ENCODE results near the gene MYO1A. TPM values are rescaled to one million over a fixed set of nuclear protein-coding genes. Genes with fewer than 3 reads are reported as not detected.

The MYO1A gene
- total RNA-seq, 1 donor, result under 0.01 TPM

GRCh38 chr12:57040211-57040610 is 9.7 kb downstream of the MYO1A start:
- DNase-seq (ENCODE audit: low read depth), result no peak
- H3K4me3 ChIP-seq (ENCODE audit: low read depth, low read length), result no peak overlapping the region
- no peak for TF ChIP-seq CTCF (IDR thresholded peaks at IDR 0.05; ENCODE audit: insufficient read depth, low read depth, low read length)

- no peak overlapping the region for H3K4me3 ChIP-seq (ENCODE audit: low read depth, low read length)
- no peak for TF ChIP-seq CTCF (IDR thresholded peaks at IDR 0.05; ENCODE audit: insufficient read depth, low read depth, low read length)
- DNase-seq (ENCODE audit: low read depth), result no peak
Observed at GRCh38 chr12:57039016-57039798, 10.7 kb downstream of the MYO1A start.

GRCh38 chr12:57037264-57037663 is 12.7 kb downstream of the MYO1A start:
- TF ChIP-seq CTCF (IDR thresholded peaks at IDR 0.05; ENCODE audit: insufficient read depth, low read depth, low read length), result no peak
- DNase-seq (ENCODE audit: low read depth), result no peak
- no peak overlapping the region for H3K4me3 ChIP-seq (ENCODE audit: low read depth, low read length)

GRCh38 chr12:57033431-57033830 is 16.5 kb downstream of the MYO1A start:
- DNase-seq (ENCODE audit: low read depth), result no peak
- H3K4me3 ChIP-seq (ENCODE audit: low read depth, low read length), result no peak overlapping the region
- TF ChIP-seq CTCF (IDR thresholded peaks at IDR 0.05; ENCODE audit: insufficient read depth, low read depth, low read length), result no peak

GRCh38 chr12:57031789-57032188 is 18.1 kb downstream of the MYO1A start:
- no peak for TF ChIP-seq CTCF (IDR thresholded peaks at IDR 0.05; ENCODE audit: insufficient read depth, low read depth, low read length)
- no peak for DNase-seq (ENCODE audit: low read depth)
- no peak overlapping the region for H3K4me3 ChIP-seq (ENCODE audit: low read depth, low read length)

GRCh38 chr12:57031138-57031725 is 18.7 kb downstream of the MYO1A start:
- DNase-seq (ENCODE audit: low read depth), result no peak
- TF ChIP-seq CTCF (IDR thresholded peaks at IDR 0.05; ENCODE audit: insufficient read depth, low read depth, low read length), result no peak
- no peak overlapping the region for H3K4me3 ChIP-seq (ENCODE audit: low read depth, low read length)
